IPS DF 6.9 (cell line): ENCODE measurements around the gene DCK.

Source experiments
- DNase-seq: peaks from one replicate; pipeline ENCODE4 v3.0.0-alpha.2; 2013; ENCODE audit warnings: low read depth, low spot score
- H3K27ac ChIP-seq: one replicate; pipeline ENCODE4 v1.5.1; 2013; ENCODE audit warnings: low read length, control low read depth
- H3K27me3 ChIP-seq: 2 replicates; pipeline ENCODE4 v1.6.1; 2013; ENCODE audit warnings: mild to moderate bottlenecking, low read length; ENCODE audit not compliant: control insufficient read depth, insufficient read depth
- H3K36me3 ChIP-seq: 2 replicates; pipeline ENCODE4 v1.6.1; 2013; ENCODE audit warnings: low read length; ENCODE audit not compliant: control insufficient read depth, insufficient read depth
- H3K4me1 ChIP-seq: 2 replicates; pipeline ENCODE4 v1.6.1; 2013; ENCODE audit warnings: low read length; ENCODE audit not compliant: control insufficient read depth, insufficient read depth
- H3K4me3 ChIP-seq: 2 replicates; pipeline ENCODE4 v1.5.1; 2013; ENCODE audit warnings: mild to moderate bottlenecking, low read length
- H3K9me3 ChIP-seq: 2 replicates; pipeline ENCODE4 v1.6.1; 2013; ENCODE audit warnings: low read length, inconsistent platforms; ENCODE audit not compliant: control insufficient read depth, insufficient read depth
- WGBS: extraction: QIAGEN DNeasy Blood & Tissue Kit; methylation state at CpG from one replicate; pipeline ENCODE4 v1.1.7; 2013; ENCODE audit warnings: mixed read lengths, missing lambda C conversion rate; ENCODE audit not compliant: insufficient read length, insufficient coverage; 5-methylcytosine and 5-hydroxymethylcytosine counted together

DCK gene

DNA sequence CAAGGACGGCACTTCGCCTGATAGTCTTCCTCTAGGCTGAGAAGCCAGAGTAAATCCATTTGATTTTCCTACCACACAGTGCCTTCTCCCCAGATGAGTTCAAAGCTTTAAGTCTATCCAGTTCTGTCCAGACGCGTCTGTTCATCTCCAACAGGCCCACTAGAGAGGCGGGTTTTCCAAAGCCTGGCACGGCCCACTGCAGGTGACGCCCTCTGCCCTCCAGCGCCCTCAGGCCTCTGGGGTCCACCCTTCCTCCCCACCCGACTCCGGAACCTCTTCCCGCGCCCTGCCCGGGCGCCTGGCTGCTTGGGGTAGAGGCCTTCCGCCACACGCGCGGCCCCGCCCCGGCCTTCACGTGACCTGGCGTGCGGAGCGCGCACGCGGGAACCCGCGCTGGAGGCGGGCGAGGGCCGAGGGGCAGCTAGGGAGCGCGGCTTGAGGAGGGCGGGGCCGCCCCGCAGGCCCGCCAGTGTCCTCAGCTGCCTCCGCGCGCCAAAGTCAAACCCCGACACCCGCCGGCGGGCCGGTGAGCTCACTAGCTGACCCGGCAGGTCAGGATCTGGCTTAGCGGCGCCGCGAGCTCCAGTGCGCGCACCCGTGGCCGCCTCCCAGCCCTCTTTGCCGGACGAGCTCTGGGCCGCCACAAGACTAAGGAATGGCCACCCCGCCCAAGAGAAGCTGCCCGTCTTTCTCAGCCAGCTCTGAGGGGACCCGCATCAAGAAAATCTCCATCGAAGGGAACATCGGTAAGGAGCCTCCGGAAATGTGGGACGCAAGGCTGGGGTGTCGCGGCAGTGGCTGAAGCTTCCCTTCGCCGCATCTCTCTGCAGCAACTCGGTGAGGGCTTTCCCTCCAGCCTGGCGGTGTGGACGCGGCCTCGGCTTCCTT is at the start of gene DCK:
DCK (plus strand) TSS at position 469 of the 888 bp plus-strand sequence; CDS start at position 656, 187 bp downstream.
- WGBS, result no CpG with 5 or more reads among the region's 74 CpGs
- Histone ChIP-seq H3K27ac (no peak within 1 kb of the TSS), H3K4me1 (peaks cover 4% of the 10 kb centered on the region; the same call in 1 of the 2 replicates)

GRCh38 chr4:70945046-70945445 is 48.4 kb upstream of the DCK start:
- Histone ChIP-seq H3K4me1 (0 out of 2 replicates have a peak, but pooled peaks cover 1% of the 10 kb centered on the region), H3K36me3 (no peaks in the 10 kb centered on the region), H3K27ac (no peak overlapping the region), H3K27me3 (no peaks in the 10 kb centered on the region), H3K4me3 (no peak overlapping the region), H3K9me3 (no peaks in the 10 kb centered on the region)
- no CpG with 5 or more reads among the region's 3 CpGs for WGBS
- DNase-seq, result no peak

More for the DNA sequence above, at the start of gene DCK:
- DNase-seq, result peak; percentile 85
- Histone ChIP-seq H3K27me3 (no peaks in the 10 kb centered on the region), H3K9me3 (no peaks in the 10 kb centered on the region), H3K36me3 (no peaks in the 10 kb centered on the region; the same call in 1 of the 2 replicates), H3K4me3 (peak within 1 kb of the TSS; percentile 60)

GRCh38 chr4:70945452-70946055 is 47.9 kb upstream of the DCK start:
- Histone ChIP-seq H3K9me3 (no peaks in the 10 kb centered on the region), H3K36me3 (no peaks in the 10 kb centered on the region), H3K4me1 (0 out of 2 replicates have a peak, but pooled peaks cover 1% of the 10 kb centered on the region), H3K4me3 (no peak overlapping the region), H3K27me3 (no peaks in the 10 kb centered on the region), H3K27ac (no peak overlapping the region)
- WGBS, result no CpG with 5 or more reads among the region's 3 CpGs
- DNase-seq, result no peak

DNA sequence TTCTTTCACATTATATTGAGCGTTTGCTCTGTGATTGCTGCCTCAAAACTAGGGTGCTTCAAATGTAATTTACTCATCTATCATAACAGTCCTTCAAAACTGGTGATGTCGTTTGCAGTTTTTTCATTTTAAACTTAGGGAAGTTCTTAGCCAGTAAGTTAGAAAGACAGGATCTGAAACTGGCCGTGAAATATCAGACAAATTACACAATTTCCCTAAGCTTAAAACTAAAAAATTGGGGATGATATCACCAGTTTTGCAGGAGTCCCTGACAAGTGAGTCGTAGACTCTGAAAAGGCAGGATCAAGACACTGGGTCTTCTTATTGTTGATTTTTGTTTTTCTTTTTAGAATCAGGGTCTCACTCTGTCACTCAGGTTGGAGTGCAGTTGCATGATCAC is 46.5 kb upstream of the DCK start:
- H3K4me1 ChIP-seq, result 0 out of 2 replicates have a peak, but pooled peaks cover 1% of the 10 kb centered on the region
- DNase-seq, result no peak
- H3K9me3 ChIP-seq, result no peaks in the 10 kb centered on the region
- WGBS, result no CpG with 5 or more reads among the region's 4 CpGs
- H3K36me3 ChIP-seq, result no peaks in the 10 kb centered on the region
- no peak overlapping the region for H3K4me3 ChIP-seq
- no peak overlapping the region for H3K27ac ChIP-seq
- no peaks in the 10 kb centered on the region for H3K27me3 ChIP-seq

DNA sequence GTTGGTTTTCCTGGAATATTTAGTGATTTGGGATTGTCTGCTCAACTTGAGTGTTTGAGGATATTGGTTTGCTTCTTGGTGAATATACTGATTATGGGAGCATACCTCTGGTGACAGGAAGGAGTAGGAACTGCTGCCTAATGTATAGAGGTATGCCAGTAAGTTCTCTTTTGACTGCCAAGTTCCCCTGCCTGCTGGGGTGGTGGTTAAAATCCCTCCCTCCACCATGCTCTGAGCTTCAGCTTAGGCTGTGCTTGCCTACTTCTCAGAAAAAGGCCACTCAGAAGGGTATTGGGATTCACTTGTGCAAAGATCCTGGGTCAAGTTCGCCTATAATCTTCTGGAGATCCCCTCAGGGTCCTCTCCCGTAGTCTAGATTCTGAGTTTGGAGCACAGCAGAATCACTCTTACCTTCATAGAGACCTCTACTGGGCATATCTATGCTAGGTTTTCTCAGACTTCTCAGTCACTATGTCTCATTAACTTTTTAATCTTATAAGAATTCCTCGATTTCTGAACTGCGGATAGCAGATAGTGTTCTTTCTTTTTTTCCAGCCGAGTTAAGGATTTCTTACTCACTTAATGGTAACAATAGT is 44.7 kb upstream of the DCK start:
- Histone ChIP-seq H3K27me3 (no peaks in the 10 kb centered on the region), H3K36me3 (no peaks in the 10 kb centered on the region), H3K4me1 (0 out of 2 replicates have a peak, but pooled peaks cover 1% of the 10 kb centered on the region), H3K9me3 (no peaks in the 10 kb centered on the region), H3K4me3 (no peak overlapping the region), H3K27ac (no peak overlapping the region)
- DNase-seq, result no peak
- no CpG with 5 or more reads among the region's 5 CpGs for WGBS

DNA sequence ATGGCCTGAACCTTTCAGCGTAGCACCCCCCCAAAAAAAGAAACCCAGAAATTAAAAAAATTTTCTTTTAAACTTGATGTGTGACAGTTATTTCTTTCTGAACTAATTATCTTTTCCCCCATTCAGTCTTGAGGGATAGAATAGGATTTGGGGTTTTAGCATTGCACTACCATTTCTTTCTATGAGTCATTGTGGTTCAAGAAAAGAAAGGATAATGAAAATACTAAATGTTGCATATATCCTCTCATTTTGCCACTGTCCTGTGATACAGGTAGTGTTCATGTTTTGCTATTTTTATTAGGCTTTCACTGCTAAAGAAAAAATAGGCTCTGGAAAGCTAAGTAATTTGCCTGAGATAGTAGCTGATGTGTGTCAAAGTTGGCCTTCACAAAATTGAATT is 39.4 kb upstream of the DCK start:
- Histone ChIP-seq H3K9me3 (no peaks in the 10 kb centered on the region), H3K27ac (no peak overlapping the region), H3K36me3 (no peaks in the 10 kb centered on the region), H3K4me3 (no peak overlapping the region), H3K4me1 (no peaks in the 10 kb centered on the region; the same call in 1 of the 2 replicates), H3K27me3 (no peaks in the 10 kb centered on the region)
- no CpG with 5 or more reads among the region's 1 CpG for WGBS
- DNase-seq, result no peak

DNA sequence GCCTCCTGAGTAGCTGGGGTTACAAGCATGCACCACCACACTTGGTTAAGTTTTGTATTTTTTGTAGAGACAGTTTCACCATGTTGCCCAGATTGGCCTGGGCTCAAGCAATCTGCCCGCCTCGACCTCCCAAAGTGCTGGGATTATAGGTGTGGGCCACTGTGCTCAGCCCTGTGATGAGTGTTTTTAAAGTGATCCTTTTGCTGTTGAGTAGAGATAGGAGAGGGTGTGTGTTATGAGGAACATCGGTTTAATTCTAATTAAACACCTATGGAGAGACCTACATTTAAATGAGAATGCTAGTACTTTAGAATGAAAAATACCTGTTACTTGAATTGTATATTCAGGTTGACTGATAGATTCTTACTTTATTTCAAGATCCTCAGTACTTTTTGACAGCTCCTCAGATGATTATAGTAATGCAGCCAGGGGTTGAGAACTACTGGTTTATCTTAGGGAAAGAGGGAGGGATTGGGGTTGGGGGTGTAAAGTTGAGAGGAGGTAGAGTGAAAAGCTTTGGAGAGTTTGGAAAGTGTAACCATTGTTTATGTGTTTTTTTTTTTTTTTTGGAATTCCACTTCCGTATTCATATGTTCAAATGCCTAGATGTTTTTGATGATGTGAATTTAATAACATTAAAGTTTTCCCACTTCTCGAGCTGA is 36.8 kb upstream of the DCK start:
- Histone ChIP-seq H3K9me3 (no peaks in the 10 kb centered on the region), H3K27ac (no peak overlapping the region), H3K36me3 (no peaks in the 10 kb centered on the region), H3K27me3 (no peaks in the 10 kb centered on the region), H3K4me3 (no peak overlapping the region), H3K4me1 (no peaks in the 10 kb centered on the region; the same call in 1 of the 2 replicates)
- DNase-seq, result no peak
- WGBS, result no CpG with 5 or more reads among the region's 5 CpGs

- Histone ChIP-seq H3K27ac (no peak overlapping the region), H3K4me1 (no peaks in the 10 kb centered on the region; the same call in 1 of the 2 replicates), H3K36me3 (no peaks in the 10 kb centered on the region), H3K9me3 (no peaks in the 10 kb centered on the region), H3K27me3 (no peaks in the 10 kb centered on the region), H3K4me3 (no peak overlapping the region)
- WGBS, result no CpG with 5 or more reads among the region's 3 CpGs
- DNase-seq, result no peak
Measured at GRCh38 chr4:70958681-70959080, 34.8 kb upstream of the DCK start.

DNA sequence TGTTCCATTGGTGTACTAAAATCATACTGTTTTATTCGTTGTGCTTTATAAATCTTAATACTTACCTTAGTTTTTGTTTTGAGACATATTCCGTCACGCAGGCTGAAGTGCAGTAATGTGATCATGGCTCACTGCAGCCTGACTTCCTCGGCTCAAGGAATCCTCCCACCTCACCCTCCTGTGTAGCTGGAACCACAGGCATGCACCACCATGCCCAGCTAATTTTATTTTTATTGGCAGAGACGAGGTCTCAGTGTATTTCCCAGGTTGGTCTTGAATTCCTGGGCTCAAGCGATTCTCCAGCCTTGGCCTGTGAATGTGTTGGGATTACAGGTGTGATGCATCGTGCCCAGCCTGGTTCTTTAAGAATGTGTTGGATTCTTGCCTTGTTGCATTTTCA is 24.4 kb upstream of the DCK start:
- Histone ChIP-seq H3K9me3 (no peaks in the 10 kb centered on the region), H3K4me3 (no peak overlapping the region), H3K27me3 (no peaks in the 10 kb centered on the region), H3K27ac (no peak overlapping the region), H3K4me1 (no peaks in the 10 kb centered on the region), H3K36me3 (no peaks in the 10 kb centered on the region)
- no peak for DNase-seq
- WGBS, result no CpG with 5 or more reads among the region's 7 CpGs

DNA sequence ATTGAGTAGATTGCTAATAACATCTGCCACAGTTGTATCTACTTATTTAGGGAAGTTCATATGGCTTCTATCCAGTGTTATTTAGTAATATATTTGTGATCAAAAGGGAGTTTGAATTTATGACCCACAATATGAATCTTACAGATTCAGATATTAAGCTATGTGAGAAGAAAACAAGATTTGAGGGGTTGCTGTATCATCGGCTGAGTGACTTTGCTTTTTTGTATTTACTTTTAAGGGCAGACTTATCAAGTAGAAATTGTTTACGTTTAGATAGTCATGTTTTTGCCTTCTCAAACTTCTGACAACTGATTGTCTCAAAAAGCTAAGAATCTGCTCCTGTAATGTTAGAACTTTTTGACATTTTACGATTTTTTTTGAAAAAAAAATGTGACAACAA is 17.2 kb upstream of the DCK start:
- Histone ChIP-seq H3K27me3 (no peaks in the 10 kb centered on the region), H3K4me3 (no peak overlapping the region), H3K36me3 (no peaks in the 10 kb centered on the region), H3K4me1 (no peaks in the 10 kb centered on the region), H3K27ac (no peak overlapping the region), H3K9me3 (no peaks in the 10 kb centered on the region)
- DNase-seq, result no peak
- no CpG with 5 or more reads among the region's 3 CpGs for WGBS
